NCI-H2171 treated with DMSO at 0.1 percent for 48 hours (cell line): ENCODE results near the gene BMP10.

Experiments used
- DNase-seq: peaks from one replicate; lab custom pipeline; 2025; lab: John Stamatoyannopoulos, UW

Gene BMP10

DNA sequence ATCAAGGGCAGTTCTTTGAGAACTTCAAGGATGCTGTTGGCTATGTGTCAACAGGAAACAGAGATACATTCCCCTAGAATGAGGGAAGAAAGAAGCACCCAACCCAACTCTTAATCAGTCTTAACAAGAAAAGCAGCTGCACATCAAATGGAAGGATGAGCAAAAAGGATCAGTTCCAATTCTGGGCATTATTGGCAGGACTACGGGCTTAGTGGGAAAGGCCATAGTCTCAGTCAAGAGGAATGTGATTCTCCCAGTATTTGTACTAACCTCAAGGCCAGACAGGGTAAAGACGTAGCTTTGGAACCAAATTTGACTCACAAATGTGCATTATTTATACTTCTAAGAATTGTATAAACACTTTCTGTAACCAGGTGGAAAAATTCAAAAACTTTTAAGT is 18.2 kb downstream of the BMP10 start:
- DNase-seq: no peak

- DNase-seq: no peak
Observed at GRCh38 chr2:68850524-68850923, 20.7 kb downstream of the BMP10 start.

GRCh38 chr2:68849579-68850030 is 21.6 kb downstream of the BMP10 start:
- no peak for DNase-seq

- no peak for DNase-seq
Observed at GRCh38 chr2:68847751-68848150, 23.4 kb downstream of the BMP10 start.

DNA sequence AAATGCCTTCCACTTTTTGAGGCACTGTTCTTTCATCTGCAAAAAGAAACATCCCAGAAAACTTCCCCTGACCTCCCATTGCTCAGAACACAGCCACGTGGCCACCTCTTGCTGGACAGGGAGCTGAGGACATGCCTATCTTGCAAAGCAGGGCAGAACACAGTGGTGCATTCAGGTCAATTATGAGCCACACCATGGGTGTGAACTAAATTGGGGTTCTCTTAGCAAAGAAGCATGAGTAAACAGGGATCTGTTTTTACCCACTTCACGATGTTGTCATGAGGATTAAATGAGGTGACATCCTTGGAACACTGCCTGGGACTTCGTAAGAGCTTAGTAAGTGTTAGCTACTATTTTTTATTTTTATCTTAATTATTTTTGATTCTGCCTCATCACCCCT is 25.1 kb downstream of the BMP10 start:
- DNase-seq: no peak

GRCh38 chr2:68845043-68845442 is 26.2 kb downstream of the BMP10 start:
- DNase-seq: no peak

GRCh38 chr2:68839260-68839833 is 31.9 kb downstream of the BMP10 start:
- DNase-seq: no peak

DNA sequence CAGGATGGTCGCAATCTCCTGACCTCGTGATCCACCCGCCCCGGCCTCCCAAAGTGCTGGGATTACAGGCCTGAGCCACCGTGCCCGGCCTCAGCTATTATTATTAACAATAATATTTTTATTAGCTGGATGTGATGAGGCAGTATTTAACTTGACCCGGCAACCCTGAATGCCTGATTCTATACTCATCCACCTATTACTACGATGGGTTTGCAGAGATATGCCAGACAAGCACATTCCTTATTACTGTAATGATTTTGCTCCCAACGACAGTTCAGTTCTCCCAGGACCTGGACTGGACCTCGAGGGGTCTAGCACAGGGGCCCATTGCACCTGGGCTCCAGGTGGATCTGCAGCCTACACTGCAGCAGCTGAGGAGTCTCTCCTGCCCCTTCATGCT is 32.6 kb downstream of the BMP10 start:
- DNase-seq: no peak

DNA sequence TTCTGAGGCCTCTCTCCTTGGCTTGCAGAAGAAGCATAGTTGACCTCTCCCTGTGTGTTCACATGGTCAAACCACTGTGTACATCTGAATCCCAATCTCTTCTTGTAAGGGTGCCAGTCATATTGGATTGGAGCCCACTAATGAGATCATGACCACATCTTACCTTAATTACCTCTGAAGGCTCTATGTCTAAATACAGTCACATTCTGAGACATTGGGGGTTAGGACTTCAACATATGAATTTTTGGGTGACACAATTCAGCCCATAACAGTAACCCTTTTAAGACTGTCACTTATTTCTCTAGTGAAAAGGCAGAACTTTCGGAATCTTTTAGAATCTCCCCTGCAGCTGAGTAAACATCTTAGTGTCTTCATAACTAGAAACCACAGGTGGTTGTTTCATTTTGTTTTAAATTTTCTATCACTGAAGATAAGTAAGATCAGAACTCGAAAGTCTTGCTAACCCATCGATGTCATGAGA is 33.3 kb downstream of the BMP10 start:
- DNase-seq: no peak

- no peak for DNase-seq
Observed at GRCh38 chr2:68837164-68837860, 33.9 kb downstream of the BMP10 start.

DNA sequence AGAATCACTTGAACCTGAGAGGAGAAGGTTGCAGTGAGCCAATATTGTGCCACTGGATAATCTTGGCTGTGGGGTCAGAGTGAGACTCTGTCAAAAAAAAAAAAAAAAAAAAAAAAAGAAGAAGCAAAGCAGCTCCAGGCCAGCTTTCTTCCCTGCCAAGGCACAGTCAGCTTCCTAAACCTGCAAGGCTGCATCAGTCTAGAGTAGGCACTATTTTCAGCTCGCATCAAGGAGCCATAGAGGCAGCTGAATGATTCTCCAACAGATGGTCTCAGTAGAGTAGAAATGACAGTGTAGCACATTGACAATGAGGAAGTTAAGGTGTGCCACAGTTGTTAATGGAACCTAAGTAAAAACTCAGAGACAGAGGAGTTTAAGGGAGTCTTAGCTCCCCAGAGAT is 35.6 kb downstream of the BMP10 start:
- DNase-seq: no peak

DNA sequence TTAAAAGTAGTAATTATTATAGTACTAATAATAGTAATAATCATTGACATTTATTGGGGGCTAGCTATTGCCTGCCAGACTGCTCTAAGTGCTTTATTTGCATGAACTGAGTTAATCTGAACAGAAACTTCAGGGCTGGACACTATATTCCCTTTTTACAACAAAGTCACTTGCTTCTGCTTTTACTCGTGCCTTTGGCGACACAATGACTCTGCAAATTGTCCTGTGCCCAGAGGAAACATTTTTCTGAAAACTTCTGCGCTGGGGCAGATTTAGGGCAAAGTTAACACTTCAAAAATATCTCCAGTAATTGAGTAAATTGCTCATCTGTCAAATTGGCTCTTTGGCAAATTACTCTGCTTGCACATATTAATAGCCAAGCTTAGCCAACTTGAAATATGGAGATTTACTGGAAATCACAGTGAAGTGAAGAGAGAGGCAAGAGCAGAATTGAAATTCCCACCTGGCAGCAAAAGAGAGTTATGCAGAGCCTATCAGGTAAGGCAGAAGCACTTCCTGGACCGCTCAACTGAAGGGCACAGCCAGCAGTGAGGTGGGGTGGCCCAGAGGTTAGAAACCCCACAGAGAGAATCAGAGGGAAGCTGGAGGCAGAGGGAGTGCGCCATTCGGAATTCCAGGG is 36.3 kb downstream of the BMP10 start:
- no peak for DNase-seq

DNA sequence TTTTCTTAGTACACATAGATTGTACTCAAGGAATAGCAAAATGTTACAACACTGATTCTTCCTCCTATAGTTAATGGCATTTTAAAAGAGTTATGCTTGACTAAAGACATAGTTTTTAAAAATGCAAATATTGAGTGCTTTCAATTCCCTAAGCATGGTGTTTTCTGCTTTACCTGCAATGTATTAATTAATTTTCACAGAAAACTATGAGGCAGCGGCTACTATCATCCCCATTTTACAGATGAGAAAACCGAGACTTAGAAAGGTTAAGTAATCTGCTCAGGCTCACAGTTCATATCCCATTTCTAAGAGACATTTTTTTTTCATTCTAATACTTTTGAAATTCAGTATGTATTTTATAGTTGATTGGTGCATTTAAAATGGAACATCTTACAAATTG is 38.0 kb downstream of the BMP10 start:
- DNase-seq: no peak

GRCh38 chr2:68832233-68832869 is 38.8 kb downstream of the BMP10 start:
- no peak for DNase-seq

GRCh38 chr2:68831686-68832232 is 39.4 kb downstream of the BMP10 start:
- no peak for DNase-seq

DNA sequence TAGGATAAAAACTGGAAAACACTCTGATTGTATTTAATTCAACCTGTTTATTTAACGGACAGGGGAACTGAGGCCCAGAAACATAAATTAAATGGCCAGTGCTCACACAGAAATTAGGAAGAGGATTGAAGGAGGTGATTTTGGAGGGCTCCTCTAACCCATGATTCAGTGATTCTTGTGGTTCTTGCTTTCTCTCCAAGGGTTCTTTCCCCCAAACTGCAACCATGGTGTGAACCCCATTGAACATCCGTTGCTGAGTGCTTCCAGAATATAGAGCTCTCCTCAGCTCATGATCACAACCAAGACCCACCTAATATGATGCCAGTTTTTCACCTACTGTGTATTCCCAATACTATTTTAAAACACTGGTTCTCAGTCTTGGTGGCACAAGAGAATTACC is 41.4 kb downstream of the BMP10 start:
- DNase-seq: no peak

GRCh38 chr2:68828887-68829708 is 42.1 kb downstream of the BMP10 start:
- peak; percentile 92 for DNase-seq

GRCh38 chr2:68827666-68828065 is 43.5 kb downstream of the BMP10 start:
- no peak for DNase-seq

- DNase-seq: no peak
Observed at GRCh38 chr2:68825866-68826265, 45.3 kb downstream of the BMP10 start.

GRCh38 chr2:68824831-68825230 is 46.4 kb downstream of the BMP10 start:
- no peak for DNase-seq

DNA sequence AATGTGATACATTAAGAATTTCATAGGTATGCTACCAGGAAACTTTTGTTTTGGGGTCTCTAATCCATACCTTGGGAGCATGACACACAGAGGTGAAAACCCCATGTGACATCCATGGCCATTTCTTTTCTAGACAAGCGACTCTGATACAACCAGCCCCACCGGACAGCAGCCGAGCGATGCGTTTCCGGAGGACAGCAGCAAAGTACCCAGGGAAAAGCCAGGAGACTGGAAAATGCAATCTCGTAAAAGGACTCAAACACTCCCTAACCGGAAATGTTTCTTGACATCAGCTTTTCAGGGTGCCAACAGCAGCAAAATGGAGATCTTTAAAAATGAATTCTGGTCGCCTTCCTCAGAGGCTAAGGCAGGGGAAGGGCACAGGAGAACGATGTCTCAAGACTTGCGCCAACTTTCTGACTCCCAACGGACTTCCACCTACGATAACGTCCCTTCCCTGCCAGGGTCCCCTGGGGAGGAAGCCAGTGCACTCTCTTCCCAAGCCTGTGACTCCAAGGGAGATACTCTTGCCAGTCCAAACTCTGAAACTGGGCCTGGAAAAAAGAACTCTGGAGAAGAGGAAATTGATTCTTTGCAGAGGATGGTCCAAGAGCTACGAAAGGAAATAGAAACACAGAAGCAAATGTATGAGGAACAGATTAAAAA is 48.9 kb downstream of the BMP10 start:
- DNase-seq: no peak
